Neuronal stem cell (in vitro differentiated cells): ENCODE data around the gene PROM2.

ENCODE experiments used
- DNase-seq: peaks from one replicate; pipeline ENCODE4 v3.0.0-alpha.2; 2013; ENCODE audit warnings: low spot score
- H2AFZ ChIP-seq: one replicate; pipeline ENCODE4 v1.6.1; 2013; ENCODE audit warnings: mild to moderate bottlenecking, low read length, inconsistent platforms
- H2AK5ac ChIP-seq: 2 replicates; pipeline ENCODE4 v1.6.1; 2013; ENCODE audit warnings: low read depth, mild to moderate bottlenecking, inconsistent platforms, low read length, moderate library complexity, mixed read lengths
- H2BK120ac ChIP-seq: 2 replicates; pipeline ENCODE4 v1.6.1; 2013; ENCODE audit warnings: low read depth, mild to moderate bottlenecking, inconsistent platforms, low read length, moderate library complexity, mixed read lengths
- H2BK12ac ChIP-seq: one replicate; pipeline ENCODE4 v1.6.1; 2013; ENCODE audit warnings: low read length, inconsistent platforms
- H2BK15ac ChIP-seq: 2 replicates; pipeline ENCODE4 v1.6.1; 2013; ENCODE audit warnings: mild to moderate bottlenecking, low read length, inconsistent platforms, mixed read lengths
- H2BK5ac ChIP-seq: one replicate; pipeline ENCODE4 v1.6.1; 2013; ENCODE audit warnings: inconsistent platforms, mild to moderate bottlenecking, low read length, moderate library complexity
- H3K14ac ChIP-seq: one replicate; pipeline ENCODE4 v1.6.1; 2013; ENCODE audit warnings: low read length, inconsistent platforms
- H3K18ac ChIP-seq: 2 replicates; pipeline ENCODE4 v1.6.1; 2013; ENCODE audit warnings: low read length, inconsistent platforms
- H3K23ac ChIP-seq: 2 replicates; pipeline ENCODE4 v1.6.1; 2013; ENCODE audit warnings: low read depth, mild to moderate bottlenecking, mixed read lengths, low read length, inconsistent platforms; ENCODE audit not compliant: poor library complexity
- H3K27ac ChIP-seq: replicated peaks from 3 replicates; pipeline ENCODE4 v1.5.1; 2013; ENCODE audit warnings: low read length, inconsistent platforms
- H3K27me3 ChIP-seq, 3 experiments: 2 replicates each; pipeline ENCODE4 v1.6.1; 2013; ENCODE audit warnings: low read length in 3 of 3, mild to moderate bottlenecking in 2 of 3, inconsistent platforms in 1 of 3, low read depth in 1 of 3, mixed read lengths in 1 of 3, moderate library complexity in 1 of 3; ENCODE audit not compliant: control insufficient read depth in 3 of 3, insufficient read depth in 3 of 3
- H3K36me3 ChIP-seq, 2 donors: replicated peaks in 1 of 2; 2 replicates each; pipeline ENCODE4 v1.6.1; 2013; ENCODE audit warnings: low read length in 2 of 2; ENCODE audit not compliant: control insufficient read depth in 2 of 2, insufficient read depth in 2 of 2
- H3K4ac ChIP-seq: 2 replicates; pipeline ENCODE4 v1.6.1; 2013; ENCODE audit warnings: inconsistent platforms, mild to moderate bottlenecking, low read length, moderate library complexity
- H3K4me1 ChIP-seq, 2 donors: 1 replicate in 1 of 2; 2 replicates in 1 of 2; pipeline ENCODE4 v1.6.1; 2013; ENCODE audit warnings: low read length in 2 of 2, low read depth in 1 of 2; ENCODE audit not compliant: control insufficient read depth in 2 of 2, insufficient read depth in 1 of 2
- H3K4me2 ChIP-seq: one replicate; pipeline ENCODE4 v1.6.1; 2013; ENCODE audit warnings: mild to moderate bottlenecking, low read length, inconsistent platforms; ENCODE audit not compliant: insufficient read depth, poor library complexity, severe bottlenecking
- H3K4me3 ChIP-seq, 2 donors: 2 replicates each; pipeline ENCODE4 v1.5.1; 2013; ENCODE audit warnings: low read length in 2 of 2, mild to moderate bottlenecking in 2 of 2, inconsistent platforms in 1 of 2, moderate library complexity in 1 of 2
- H3K79me1 ChIP-seq: one replicate; pipeline ENCODE4 v1.6.1; 2013; ENCODE audit warnings: low read depth, mild to moderate bottlenecking, inconsistent platforms, low read length, moderate library complexity
- H3K9ac ChIP-seq: one replicate; pipeline ENCODE4 v1.6.1; 2013; ENCODE audit warnings: mild to moderate bottlenecking, low read depth, low read length, inconsistent platforms; ENCODE audit not compliant: poor library complexity
- H3K9me3 ChIP-seq, 2 donors: replicated peaks in 1 of 2; 2 replicates each; pipeline versions ENCODE3 to v1.6.1; 2013; ENCODE audit warnings: low read length in 2 of 2, mild to moderate bottlenecking in 2 of 2, inconsistent platforms in 1 of 2, low read depth in 1 of 2, mixed read lengths in 1 of 2, moderate library complexity in 1 of 2; ENCODE audit not compliant: control insufficient read depth in 2 of 2, insufficient read depth in 1 of 2
- H4K8ac ChIP-seq: one replicate; pipeline ENCODE4 v1.6.1; 2013; ENCODE audit warnings: low read depth, mild to moderate bottlenecking, inconsistent platforms, low read length, moderate library complexity
- H4K91ac ChIP-seq: one replicate; pipeline ENCODE4 v1.6.1; 2013; ENCODE audit warnings: low read length, low read depth, mild to moderate bottlenecking, inconsistent platforms; ENCODE audit not compliant: poor library complexity
- WGBS, 2 donors: extraction: QIAGEN DNeasy Blood & Tissue Kit; methylation state at CpG; one replicate each; pipeline ENCODE4 v1.1.7; 2013; ENCODE audit warnings: missing lambda C conversion rate in 2 of 2, mixed read lengths in 1 of 2; ENCODE audit not compliant: insufficient read length in 2 of 2, insufficient replicate concordance in 1 of 2; ENCODE audit errors: extremely low coverage in 2 of 2; 5-methylcytosine and 5-hydroxymethylcytosine counted together

The PROM2 gene

DNA sequence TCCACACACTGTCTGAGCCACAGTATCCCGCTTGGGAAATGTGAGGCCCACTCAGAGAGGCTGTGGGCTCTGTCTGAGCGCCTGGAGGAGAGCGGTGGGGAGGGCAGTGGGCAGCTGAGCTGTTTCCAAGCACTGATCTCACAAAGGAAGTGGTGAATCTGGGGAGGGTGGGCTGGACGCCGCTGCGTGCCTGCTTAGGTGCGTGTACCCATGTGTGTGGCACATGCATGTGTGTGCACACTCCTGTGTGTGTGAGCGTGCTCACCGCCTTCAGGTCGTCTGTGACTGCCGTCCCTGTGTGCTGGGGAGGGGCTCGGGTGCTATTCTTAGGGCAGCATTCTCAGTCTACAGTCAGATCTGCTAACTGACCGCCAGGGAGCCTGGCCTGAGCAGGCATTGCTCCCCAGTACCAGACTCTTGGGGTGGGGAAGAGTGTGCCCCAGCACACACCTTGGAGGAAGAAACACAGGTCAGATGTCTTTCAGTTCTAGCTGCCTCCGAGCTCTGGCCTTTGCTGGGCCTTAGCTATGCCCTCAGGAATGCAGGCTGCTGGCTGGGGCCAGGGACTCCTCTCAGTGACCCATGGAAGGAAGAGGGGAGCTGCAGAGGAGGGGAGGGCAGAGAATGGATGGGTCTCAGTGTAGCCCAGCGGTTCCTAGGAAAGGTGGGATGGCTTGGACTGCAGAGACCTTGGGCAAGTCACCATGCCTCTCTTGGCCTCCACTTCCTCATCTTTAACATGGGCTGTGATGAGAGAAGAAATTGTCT is 54.3 kb downstream of the PROM2 start:
- H2BK120ac ChIP-seq: no peak overlapping the region
- peaks cover 0 to 3% (median 0%) of the 10 kb centered on the region in 3 experiments for H3K27me3 ChIP-seq
- H4K8ac ChIP-seq: no peak overlapping the region
- no peak overlapping the region for H2BK5ac ChIP-seq
- peaks cover 2% of the 10 kb centered on the region for H3K79me1 ChIP-seq
- no peak overlapping the region for H3K23ac ChIP-seq
- H3K36me3 ChIP-seq: no peaks in the 10 kb centered on the region
- peak overlapping the region; percentile 6 for H2AFZ ChIP-seq
- peak overlapping the region; percentile 77 for H2AK5ac ChIP-seq
- no peak overlapping the region for H3K4me2 ChIP-seq
- H3K4me1 ChIP-seq: peaks cover 3 to 18% of the 10 kb centered on the region in 2 donors
- peak overlapping the region; percentile 69 for H2BK15ac ChIP-seq
- H3K9ac ChIP-seq: peak overlapping the region; percentile 78
- peak overlapping the region; percentile 87 for H2BK12ac ChIP-seq
- peak overlapping the region; percentile 93 for H3K4ac ChIP-seq
- peak overlapping the region; percentile 22 for H3K14ac ChIP-seq
- H3K18ac ChIP-seq: peak overlapping the region; percentile 44
- DNase-seq: no peak
- peaks cover 0 to 2% of the 10 kb centered on the region in 2 donors for H3K9me3 ChIP-seq
- peak overlapping the region; percentile 5 for H4K91ac ChIP-seq
- no CpG with 5 or more reads among the region's 15 CpGs for WGBS, 2 donors
- no peak overlapping the region for H3K27ac ChIP-seq
- no peak overlapping the region for H3K4me3 ChIP-seq

GRCh38 chr2:95329401-95329800 is 55.2 kb downstream of the PROM2 start:
- H3K18ac ChIP-seq: peak overlapping the region; percentile 35
- peak overlapping the region; percentile 69 for H2BK15ac ChIP-seq
- peak overlapping the region; percentile 85 for H2AK5ac ChIP-seq
- H2BK5ac ChIP-seq: no peak overlapping the region
- no CpG with 5 or more reads among the region's 14 CpGs for WGBS, 2 donors
- H2AFZ ChIP-seq: no peak overlapping the region
- H4K91ac ChIP-seq: no peak overlapping the region
- H3K36me3 ChIP-seq: no peaks in the 10 kb centered on the region
- peaks cover 0 to 2% of the 10 kb centered on the region in 2 donors for H3K9me3 ChIP-seq
- peaks cover 0 to 3% (median 0%) of the 10 kb centered on the region in 3 experiments for H3K27me3 ChIP-seq
- H2BK12ac ChIP-seq: no peak overlapping the region
- no peak overlapping the region for H3K14ac ChIP-seq
- DNase-seq: no peak
- peaks cover 3 to 18% of the 10 kb centered on the region in 2 donors for H3K4me1 ChIP-seq
- H3K23ac ChIP-seq: peak overlapping the region; percentile 29
- H3K4ac ChIP-seq: no peak overlapping the region
- no peak overlapping the region for H4K8ac ChIP-seq
- no peak overlapping the region for H3K9ac ChIP-seq
- H3K4me2 ChIP-seq: no peak overlapping the region
- H3K4me3 ChIP-seq: no peak overlapping the region
- H3K27ac ChIP-seq: no peak overlapping the region
- H2BK120ac ChIP-seq: no peak overlapping the region
- H3K79me1 ChIP-seq: peaks cover 2% of the 10 kb centered on the region

- no peak for DNase-seq
- Histone ChIP-seq H3K4me2 (no peak overlapping the region), H4K91ac (no peak overlapping the region), H2BK12ac (no peak overlapping the region), H3K9me3 (peaks cover 0 to 2% of the 10 kb centered on the region in 2 donors), H4K8ac (no peak overlapping the region), H2BK120ac (no peak overlapping the region), H3K9ac (no peak overlapping the region), H2BK5ac (no peak overlapping the region), H2AK5ac (peak overlapping the region; percentile 83), H3K18ac (peak overlapping the region; percentile 20), H3K14ac (no peak overlapping the region), H3K4me3 (no peak overlapping the region), H3K23ac (no peak overlapping the region), H3K4ac (peak overlapping the region; percentile 17), H2BK15ac (peak overlapping the region; percentile 68), H3K79me1 (peaks cover 2% of the 10 kb centered on the region), H3K27me3 (peaks cover 0 to 3% (median 0%) of the 10 kb centered on the region in 3 experiments), H3K4me1 (peaks cover 3 to 18% of the 10 kb centered on the region in 2 donors), H3K36me3 (no peaks in the 10 kb centered on the region), H2AFZ (no peak overlapping the region), H3K27ac (no peak overlapping the region)
- WGBS, 2 donors: no CpG with 5 or more reads among the region's 23 CpGs
These were observed 55.9 kb downstream of the PROM2 start for GRCh38 chr2:95329891-95330793.
